Skeletal muscle cell (primary cell): ENCODE data around the gene FSD2.
A peak's percentile ranks its signal among the peaks of the same experiment; 100 is the strongest.
"Not testable (repeated sequence)": the region's sequence is repeated elsewhere in the genome, so short reads cannot be mapped to it uniquely, and the experiment has no call there.

Source experiments
- DNase-seq: peaks from one replicate; pipeline ENCODE4 v3.0.0-alpha.2; 2010; ENCODE audit warnings: low read depth
- H3K4me3 ChIP-seq: 2 replicates; pipeline ENCODE4 v1.5.1; 2011; ENCODE audit warnings: low read depth, mild to moderate bottlenecking, control low read depth, low read length, moderate library complexity

Gene FSD2

DNA sequence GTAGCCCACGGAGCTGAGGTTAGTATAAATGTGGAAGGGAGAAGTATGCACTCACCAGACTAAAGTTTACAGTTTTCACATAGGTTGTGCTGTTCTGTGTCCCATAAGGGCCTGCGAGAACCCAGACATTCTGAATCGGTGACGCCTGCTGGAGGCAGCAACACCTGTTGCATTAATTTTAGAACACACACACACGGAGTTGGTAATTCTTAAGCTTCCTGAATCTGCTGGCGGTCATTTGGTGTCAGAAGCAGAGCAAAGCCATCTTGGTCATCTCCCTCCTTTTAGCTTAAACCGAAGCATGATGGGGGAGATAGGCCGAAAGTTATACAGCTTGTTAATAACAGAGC is 55.1 kb downstream of the FSD2 start:
- H3K4me3 ChIP-seq = peak overlapping the region; percentile 93
- no peak for DNase-seq

DNA sequence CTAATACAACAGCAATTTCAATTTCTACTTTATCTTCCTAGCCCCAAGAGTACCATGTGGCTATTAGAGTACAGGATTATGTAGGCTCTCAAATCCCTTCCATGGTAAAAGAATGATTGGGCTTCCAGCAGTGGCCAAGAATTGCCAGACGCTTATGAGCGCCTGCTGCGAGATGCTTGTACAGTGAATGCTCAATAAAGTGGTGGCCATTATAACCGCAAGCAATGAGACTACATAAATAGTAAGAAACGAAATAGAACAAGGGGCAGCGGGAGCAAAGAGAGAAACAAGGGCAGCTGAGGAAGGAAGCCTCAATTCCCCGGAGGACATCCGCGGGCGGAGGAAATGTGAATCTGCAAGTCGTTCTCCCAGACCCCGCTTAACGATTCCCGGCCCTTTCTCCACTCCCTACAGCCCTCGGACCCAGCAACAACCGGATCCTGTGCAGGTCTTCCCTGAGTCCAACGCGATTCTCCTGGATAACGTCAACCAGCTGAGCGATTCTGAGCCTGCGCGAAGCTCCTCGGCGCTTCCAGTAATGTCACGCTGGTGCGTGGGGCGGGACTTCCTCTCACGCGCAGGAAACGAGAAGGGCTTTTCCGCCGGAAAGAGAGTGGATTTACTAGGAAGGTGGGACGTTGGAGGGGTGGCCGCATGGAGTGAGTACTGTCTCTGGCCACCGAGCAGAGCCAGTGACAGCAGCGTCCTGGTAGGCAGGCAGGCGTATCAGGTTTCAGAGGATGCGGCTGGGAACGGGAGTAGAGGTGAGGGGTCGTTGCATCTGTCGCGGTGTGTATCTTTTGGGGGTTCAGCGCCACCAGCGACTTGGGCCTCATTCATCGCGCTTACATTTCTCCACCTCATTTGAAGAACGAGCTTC is 55.7 kb downstream of the FSD2 start:
- DNase-seq = peak; percentile 81
- peak overlapping the region; percentile 93 for H3K4me3 ChIP-seq

DNA sequence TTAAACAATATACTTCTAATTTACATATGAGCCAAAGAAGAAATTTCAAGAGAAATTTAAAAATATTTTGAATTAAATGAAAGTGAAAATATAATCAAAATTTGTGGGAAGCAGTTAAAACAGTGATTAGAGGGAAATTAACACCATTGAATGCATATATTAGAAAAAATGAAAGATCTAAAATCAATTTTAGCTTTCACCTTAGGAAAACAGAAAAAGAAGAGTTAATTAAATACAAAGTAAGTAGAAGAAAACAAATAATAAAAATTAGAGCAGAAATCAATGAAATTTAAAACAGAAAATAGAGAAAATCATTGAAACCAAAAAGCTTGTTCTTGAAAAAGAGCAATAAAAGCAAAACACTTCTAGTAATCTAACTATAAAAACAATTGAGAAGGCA is 57.6 kb downstream of the FSD2 start:
- no peak overlapping the region for H3K4me3 ChIP-seq
- DNase-seq = no peak

DNA sequence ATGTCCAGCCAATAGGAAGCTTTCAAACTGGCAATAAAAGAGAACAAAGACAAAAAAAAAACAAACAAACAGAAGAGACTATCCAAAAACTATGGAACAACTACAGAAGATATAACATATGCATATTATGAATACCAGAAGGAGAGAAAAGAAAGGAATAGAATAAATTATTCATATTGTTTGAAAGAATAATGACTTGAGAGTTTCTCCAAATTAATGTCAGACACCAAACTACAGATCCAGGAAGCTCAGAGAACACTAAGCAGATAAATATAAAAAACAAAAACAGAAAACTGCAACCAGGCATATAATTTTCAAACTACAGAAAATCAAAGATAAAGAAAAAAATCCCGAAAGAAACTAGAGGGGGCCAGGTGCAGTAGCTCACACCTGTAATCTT is 62.1 kb downstream of the FSD2 start:
- H3K4me3 ChIP-seq = no peak overlapping the region
- no peak for DNase-seq

DNA sequence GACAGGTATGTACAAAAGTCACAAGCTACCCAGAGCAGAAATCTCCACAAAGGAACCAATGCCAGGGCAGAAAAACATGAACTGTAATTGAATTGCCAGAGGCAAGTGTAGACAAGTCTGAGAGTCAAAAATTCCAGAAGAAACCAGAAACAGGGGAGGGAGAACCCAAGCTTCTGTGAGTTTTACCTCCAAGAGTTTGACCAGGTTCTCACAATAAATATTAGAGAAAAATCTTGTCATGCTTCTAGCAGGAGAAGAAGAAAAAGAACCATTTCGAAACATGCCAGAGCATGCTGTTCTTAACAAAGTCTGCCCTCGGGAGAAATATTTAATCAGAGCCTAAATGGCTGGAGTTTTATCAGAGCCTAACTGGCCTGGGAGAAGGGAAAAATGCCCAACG is 63.7 kb downstream of the FSD2 start:
- no peak overlapping the region for H3K4me3 ChIP-seq
- DNase-seq = no peak

DNA sequence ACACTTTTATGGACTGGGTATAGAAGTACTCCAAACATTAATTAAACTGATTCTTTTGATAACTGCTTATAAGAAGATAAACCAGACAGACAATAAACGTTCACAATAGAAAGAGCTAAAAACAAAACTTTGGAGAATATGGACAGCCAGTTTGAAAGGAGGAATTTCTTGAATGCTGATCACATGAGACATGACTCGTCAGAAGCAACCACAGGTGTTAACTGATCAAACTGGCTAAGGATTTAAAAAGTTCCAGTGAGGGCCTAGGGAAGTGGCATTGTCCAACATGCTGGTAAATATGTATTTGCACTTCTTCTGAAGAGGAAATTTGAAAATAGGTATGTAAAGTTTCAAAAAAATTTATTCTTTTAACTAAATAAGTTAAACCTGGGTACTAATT is 66.8 kb downstream of the FSD2 start:
- no peak overlapping the region for H3K4me3 ChIP-seq
- DNase-seq = no peak

DNA sequence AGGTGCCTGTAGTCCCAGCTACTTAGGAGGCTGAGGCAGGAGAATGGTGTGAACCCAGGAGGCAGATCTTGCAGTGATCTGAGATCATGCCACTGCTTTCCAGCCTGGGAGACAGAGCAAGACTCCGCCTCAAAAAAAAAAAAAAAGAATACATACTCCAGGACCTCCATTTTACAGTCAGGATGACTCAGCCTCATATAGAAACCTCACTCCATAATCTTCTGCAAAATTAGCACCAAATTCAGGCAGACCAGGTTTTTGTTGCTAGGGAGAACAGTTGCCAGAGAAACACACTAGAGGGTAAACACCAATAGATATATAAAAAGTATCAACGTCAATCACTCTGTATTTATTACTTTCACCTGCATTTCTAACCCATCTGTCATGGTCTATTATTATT is 67.9 kb downstream of the FSD2 start:
- DNase-seq = no peak

DNA sequence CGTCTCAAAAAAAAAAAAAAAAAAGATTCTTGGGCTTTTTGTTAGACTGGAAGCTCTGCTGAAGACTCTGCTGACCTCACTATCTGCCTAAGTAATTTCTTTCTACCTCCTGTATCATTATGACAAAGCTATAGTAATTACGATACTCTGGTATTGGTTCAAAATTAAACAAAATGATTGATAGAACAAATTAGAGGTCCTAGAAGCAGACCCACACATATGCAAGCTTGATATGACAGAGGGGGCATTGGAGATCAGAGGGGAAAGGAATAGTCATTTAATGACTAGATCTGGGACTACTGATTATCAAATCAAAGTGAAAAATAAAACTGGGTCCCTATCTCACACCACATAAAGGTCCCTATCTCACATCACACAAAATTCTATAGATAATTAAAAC is 74.3 kb downstream of the FSD2 start:
- DNase-seq = no peak
- no peak overlapping the region for H3K4me3 ChIP-seq

More for the DNA sequence above, 67.9 kb downstream of the FSD2 start:
- H3K4me3 ChIP-seq = no peak overlapping the region

DNA sequence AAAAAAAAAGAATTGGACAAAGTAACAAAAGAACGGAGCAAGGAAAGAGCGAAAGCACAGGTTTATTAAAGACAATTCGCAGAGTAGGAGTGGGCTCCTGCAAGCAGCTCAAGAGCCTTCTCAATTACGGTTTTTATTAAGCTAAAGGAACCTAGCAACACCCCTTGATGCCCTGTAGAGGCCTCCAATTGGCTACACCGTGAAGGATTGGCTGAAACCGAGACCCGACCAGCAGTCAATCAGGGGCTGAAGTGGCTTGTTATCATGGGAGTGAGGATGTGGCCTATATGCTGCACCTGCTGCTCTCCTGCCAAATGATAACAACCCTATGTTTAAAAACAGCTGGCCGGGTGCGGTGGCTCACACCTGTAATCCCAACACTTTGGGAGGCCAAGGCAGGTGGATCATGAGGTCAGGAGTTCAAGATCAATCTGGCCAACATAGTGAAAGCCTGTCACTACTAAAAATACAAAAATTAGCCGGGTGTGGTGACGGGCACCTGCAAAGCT is 75.8 kb downstream of the FSD2 start:
- H3K4me3 ChIP-seq = no peak overlapping the region
- DNase-seq = no peak

DNA sequence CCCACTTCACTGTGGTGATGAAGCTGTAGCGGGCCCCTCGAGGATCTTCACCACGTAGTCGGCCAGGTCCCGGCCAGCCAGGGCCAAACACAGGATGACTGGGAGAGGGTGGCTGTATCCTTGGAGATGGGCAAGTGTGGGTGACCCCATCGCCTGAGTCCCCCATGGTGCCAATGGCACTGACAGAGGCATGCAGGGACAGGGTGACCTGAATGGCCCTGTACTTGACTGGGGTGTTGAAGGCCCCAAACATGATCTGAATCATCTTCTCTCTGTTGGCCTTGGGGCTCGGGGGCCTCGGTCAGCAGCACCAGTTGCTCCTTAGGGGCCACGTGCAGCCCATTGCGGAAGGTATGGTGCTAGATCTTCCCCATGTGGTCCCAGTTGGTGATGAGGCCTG is 79.1 kb downstream of the FSD2 start:
- no peak overlapping the region for H3K4me3 ChIP-seq
- DNase-seq = no peak

DNA sequence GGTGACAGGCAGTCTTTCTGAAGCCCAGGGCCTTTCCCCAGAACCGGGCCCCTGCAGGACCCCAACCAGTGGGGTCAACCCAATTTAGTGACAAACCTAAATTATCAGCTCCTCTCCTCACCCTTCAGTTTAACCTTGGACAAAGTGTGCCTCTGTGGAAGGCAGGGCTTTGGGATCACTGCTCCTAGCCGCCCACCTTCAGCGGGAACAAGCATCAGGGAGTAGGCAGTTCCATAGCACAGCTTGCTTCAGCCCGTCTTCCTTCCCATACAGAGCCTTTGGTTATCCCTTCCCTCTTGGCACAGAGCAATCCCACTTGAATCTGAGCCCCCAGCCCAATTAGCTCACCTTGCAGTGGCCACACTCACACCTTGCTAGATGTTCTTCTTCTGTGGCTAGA is 90.9 kb downstream of the FSD2 start:
- no peak for DNase-seq
- no peak overlapping the region for H3K4me3 ChIP-seq

DNA sequence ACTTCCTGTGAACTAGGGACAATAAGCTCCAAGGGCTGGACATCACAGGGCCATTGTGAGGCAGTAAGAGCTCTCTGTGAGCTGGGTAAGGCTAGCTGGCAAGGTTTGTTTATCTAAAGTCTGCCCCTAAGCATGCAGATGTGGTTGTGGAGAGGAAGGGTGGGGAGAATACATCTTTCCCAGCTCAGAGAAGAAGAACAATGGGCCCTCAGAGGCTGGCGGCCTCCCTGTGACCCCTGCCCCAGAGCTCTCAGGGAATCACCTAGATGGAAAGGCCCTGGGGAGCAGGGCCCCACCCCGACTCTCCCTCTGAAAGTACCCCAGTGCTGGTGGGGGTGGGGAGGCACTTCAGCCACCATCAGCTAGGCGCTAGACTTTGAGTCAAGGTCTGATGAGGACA is 91.9 kb downstream of the FSD2 start:
- no peak overlapping the region for H3K4me3 ChIP-seq
- DNase-seq = no peak

DNA sequence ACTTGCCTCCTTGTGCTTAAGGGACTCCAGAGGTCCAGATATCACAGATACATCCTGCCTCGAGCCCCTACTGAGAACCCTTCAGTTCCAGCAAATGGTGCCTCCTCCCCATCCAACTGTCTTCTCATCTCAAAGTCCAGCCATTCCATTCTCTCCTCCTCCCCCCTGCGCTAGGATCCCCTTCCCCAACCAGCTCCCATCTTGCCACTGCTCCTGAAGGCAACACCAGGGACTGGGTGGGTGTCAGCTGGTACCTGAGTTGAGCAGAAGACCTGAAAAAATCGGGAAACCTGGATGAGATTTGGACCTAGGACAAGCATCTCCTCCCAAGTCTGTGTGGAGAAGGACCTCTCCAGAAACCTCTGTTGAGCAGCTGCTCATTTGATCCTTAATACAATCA is 93.8 kb downstream of the FSD2 start:
- DNase-seq = no peak
- no peak overlapping the region for H3K4me3 ChIP-seq

DNA sequence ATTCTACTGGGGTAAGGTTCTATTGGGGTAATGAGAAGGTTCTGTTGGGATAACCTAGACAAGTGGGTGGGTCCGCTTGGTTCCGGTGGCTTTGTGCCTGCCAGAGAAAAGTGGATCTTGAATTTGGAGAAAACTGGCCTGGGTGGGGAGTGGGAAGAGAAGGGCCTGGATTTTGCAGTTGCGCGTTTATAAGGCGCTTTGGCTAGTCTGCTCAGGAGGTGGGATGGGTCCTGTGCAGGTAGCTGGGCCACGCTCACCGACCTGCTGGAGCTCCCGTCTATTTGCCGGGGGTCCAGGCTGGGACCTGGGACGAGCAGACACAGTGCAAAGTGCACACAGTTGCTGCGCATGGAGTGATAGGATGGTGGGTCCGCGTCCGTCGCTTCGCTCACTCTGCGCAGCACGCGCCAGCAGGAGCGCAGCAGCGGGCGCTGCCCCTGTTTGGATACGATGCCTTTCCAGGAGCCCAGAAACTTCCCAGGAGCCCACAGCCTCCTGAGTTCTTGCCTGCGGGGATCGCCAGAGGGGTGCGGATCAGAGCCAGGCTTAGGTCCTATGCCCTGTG is 94.9 kb downstream of the FSD2 start:
- DNase-seq = no peak
- H3K4me3 ChIP-seq = no peak overlapping the region

DNA sequence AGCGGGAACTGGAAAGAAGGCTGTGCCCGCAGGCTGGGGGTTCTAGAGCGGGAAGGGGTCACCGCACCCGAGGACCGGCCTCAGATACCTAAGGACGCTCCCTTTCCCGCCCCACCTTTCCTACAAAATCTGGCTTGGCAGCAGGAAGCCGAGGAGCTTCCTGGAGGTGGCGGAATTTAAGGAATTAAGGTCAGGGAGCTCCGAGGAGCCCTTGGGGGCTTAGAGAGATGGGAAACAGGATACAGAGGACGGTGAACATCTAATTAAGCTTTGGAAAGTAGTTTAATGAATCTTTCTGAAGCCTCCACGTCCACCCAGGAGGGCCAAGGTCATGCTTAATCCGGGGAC is 95.7 kb downstream of the FSD2 start:
- peak overlapping the region; percentile 70 for H3K4me3 ChIP-seq
- no peak for DNase-seq

DNA sequence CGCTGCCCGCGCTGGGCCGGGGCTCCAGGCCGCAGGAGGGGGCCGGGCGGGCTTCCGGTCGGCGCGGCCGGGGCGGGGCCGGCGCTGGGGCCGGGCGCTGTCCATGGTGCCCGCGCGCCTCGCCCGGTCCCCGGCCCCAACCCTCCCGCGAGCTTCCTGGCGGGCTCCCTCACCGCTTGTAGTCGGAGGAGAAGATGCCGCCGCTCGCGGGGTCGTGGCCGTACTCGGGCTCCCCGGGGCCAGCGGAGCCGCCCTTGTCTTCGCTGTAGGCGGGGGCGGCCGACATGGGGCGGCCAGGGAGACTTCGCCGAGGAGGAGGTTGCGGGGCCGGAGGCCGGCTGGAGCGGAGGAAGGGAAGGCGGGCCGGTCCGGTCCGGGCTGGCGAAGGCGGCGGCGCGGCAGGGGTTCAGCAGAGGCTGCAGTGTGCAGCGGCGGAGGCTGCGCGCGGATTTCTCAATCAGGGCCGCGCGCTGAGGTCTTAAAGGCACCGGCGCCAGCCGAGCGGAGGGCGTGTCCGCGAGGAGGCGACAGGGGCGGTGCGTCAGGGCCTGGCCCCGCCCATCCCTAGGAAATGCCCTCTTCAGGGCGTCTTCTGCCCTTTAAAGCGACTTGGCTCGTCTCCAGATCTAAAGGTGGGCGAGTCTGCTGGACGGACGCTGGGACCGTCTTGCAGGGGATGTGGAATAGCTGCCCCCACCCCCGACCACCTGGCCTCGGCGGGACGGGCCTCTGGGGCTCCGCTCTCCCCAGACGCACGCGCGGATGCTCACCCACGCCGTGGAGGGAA is 96.3 kb downstream of the FSD2 start, which contains the start of gene AP3B2:
Gene AP3B2, minus strand, starts transcription at position 455 of the 787 bp plus-strand sequence. Its CDS starts 169 bp downstream, at position 286.
- DNase-seq = peak; percentile 29
- H3K4me3 ChIP-seq = peak within 1 kb of the TSS; percentile 70

DNA sequence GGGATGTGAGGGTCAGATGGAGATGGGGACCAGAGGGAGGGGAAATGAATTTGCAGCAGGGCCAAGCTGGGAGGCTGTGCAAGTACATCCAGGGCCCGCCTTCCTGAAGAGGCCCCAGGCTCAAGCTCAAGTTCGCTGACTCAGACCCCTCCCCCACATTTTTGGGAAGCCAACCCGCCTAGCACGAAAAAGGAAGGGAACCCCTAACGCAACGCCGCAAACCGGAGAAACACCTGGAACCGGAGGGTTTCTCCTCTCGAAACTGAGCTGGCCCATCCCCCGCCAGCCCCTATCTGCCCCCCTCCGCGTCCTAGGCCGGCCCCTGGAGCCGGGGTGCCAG is 96.8 kb downstream of the FSD2 start:
- H3K4me3 ChIP-seq = peak overlapping the region; percentile 70
- DNase-seq = no peak

DNA sequence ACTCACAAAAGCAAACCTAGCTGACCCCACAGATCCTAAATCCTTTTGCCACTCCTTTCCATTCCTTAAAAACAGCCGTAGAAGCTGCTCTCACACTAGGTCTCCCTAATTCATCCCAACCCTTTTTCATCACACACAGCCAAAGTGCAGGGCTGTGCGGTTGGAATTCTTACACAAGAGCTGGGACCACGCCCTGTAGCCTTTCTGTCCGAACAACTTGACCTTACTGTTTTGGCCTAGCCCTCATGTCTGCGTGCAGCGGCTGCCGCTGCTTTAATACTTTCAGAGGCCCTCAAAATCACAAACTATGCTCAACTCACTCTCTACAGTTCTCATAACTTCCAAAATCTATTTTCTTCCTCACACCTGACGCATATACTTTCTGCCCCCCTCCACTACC is 100.0 kb downstream of the FSD2 start:
- not testable (repeated sequence) for DNase-seq, H3K4me3 ChIP-seq
